Thoracic aorta (tissue), 2 donors: ENCODE measurements around the gene SLC50A1. TPM values are rescaled to one million over a fixed set of nuclear protein-coding genes. Genes with fewer than 3 reads are reported as not detected.

Source experiments
- ATAC-seq: fragments of 150-250 bp; one replicate; pipeline ENCODE4 v1.8.0; 2017; ENCODE audit warnings: low read depth; ENCODE audit not compliant: insufficient number of reproducible peaks, low FRiP score
- DNase-seq: peaks from one replicate; pipeline ENCODE4 v3.0.0-alpha.2; 2020; ENCODE audit warnings: low spot score
- H3K27ac ChIP-seq, 2 donors: fragments of 200-600 bp; sonication (generic); 1 replicate in 1 of 2; 2 replicates in 1 of 2; pipeline ENCODE4 v1.5.1; 2016; ENCODE audit warnings: mild to moderate bottlenecking in 2 of 2, moderate library complexity in 2 of 2
- H3K27me3 ChIP-seq: fragments of 200-600 bp; sonication (generic); replicated peaks from 2 replicates; pipeline ENCODE4 v1.6.0; 2016; ENCODE audit warnings: mild to moderate bottlenecking; ENCODE audit not compliant: insufficient read depth
- H3K36me3 ChIP-seq: fragments of 200-600 bp; sonication (generic); one replicate; pipeline ENCODE4 v1.5.1; 2016
- H3K4me1 ChIP-seq, 2 donors: fragments of 200-600 bp; sonication (generic); 1 replicate in 1 of 2; 2 replicates in 1 of 2; pipeline versions ENCODE4 v1.5.1 to v1.6.0; 2016; ENCODE audit warnings: low read depth in 2 of 2, mild to moderate bottlenecking in 1 of 2; ENCODE audit not compliant: control insufficient read depth in 1 of 2
- H3K4me3 ChIP-seq: fragments of 200-600 bp; sonication (generic); 2 replicates; pipeline ENCODE4 v1.5.1; 2016; ENCODE audit warnings: mild to moderate bottlenecking
- H3K9me3 ChIP-seq: fragments of 200-600 bp; sonication (generic); 2 replicates; pipeline ENCODE4 v1.5.1; 2016
- CTCF ChIP-seq: fragments of 200-600 bp; sonication (generic); IDR thresholded peaks from one replicate; pipeline ENCODE4 v1.5.1; 2019; ENCODE audit warnings: antibody characterized with exemption
- total RNA-seq, 2 donors: library from RNA; depleted of rRNA; stranded (reverse); fragments of >200 nt; gene quantifications; one replicate each; pipeline versions ENCODE4 v1.1.0 to v1.2.3, GENCODE V29; 2016

Gene SLC50A1
- total RNA-seq, 2 donors from 2014 or later, result 13.0 to 22.2 TPM

- no peak for TF ChIP-seq CTCF
- no peaks in the 10 kb centered on the region for H3K4me1 ChIP-seq
- no peak overlapping the region for H3K27ac ChIP-seq
- DNase-seq (no peak), ATAC-seq (no peak)
- no peaks in the 10 kb centered on the region for H3K27me3 ChIP-seq
- no peaks in the 10 kb centered on the region for H3K9me3 ChIP-seq
- H3K4me3 ChIP-seq, result no peak overlapping the region
- H3K36me3 ChIP-seq, result no peaks in the 10 kb centered on the region
Observed at GRCh38 chr1:155103325-155103724, 32.3 kb upstream of the SLC50A1 start.

- no peaks in the 10 kb centered on the region for H3K9me3 ChIP-seq
- DNase-seq (no peak), ATAC-seq (no peak)
- H3K4me1 ChIP-seq, result no peaks in the 10 kb centered on the region
- H3K27ac ChIP-seq, result no peak overlapping the region
- TF ChIP-seq CTCF, result no peak
- no peaks in the 10 kb centered on the region for H3K36me3 ChIP-seq
- H3K4me3 ChIP-seq, result no peak overlapping the region
- H3K27me3 ChIP-seq, result no peaks in the 10 kb centered on the region
Observed at GRCh38 chr1:155104605-155105534, 30.8 kb upstream of the SLC50A1 start.

- Histone ChIP-seq H3K27me3 (no peaks in the 10 kb centered on the region), H3K4me3 (no peak overlapping the region), H3K9me3 (no peaks in the 10 kb centered on the region), H3K36me3 (no peaks in the 10 kb centered on the region), H3K4me1 (no peaks in the 10 kb centered on the region), H3K27ac (no peak overlapping the region)
- ATAC-seq, result no peak
- no peak for DNase-seq
- no peak for TF ChIP-seq CTCF
Observed at GRCh38 chr1:155105604-155106011, 30.0 kb upstream of the SLC50A1 start.

GRCh38 chr1:155106862-155107261 lies 28.8 kb upstream of the SLC50A1 start:
- Histone ChIP-seq H3K27ac (no peak overlapping the region), H3K27me3 (no peaks in the 10 kb centered on the region), H3K4me1 (no peaks in the 10 kb centered on the region), H3K4me3 (no peak overlapping the region), H3K9me3 (no peaks in the 10 kb centered on the region), H3K36me3 (no peaks in the 10 kb centered on the region)
- DNase-seq, result no peak
- no peak for TF ChIP-seq CTCF
- no peak for ATAC-seq

- ATAC-seq (no peak), DNase-seq (no peak)
- no peak for TF ChIP-seq CTCF
- H3K27ac ChIP-seq, result no peak overlapping the region
- no peaks in the 10 kb centered on the region for H3K9me3 ChIP-seq
- H3K36me3 ChIP-seq, result no peaks in the 10 kb centered on the region
- H3K4me3 ChIP-seq, result no peak overlapping the region
- H3K4me1 ChIP-seq, result no peaks in the 10 kb centered on the region
- H3K27me3 ChIP-seq, result no peaks in the 10 kb centered on the region
Observed at GRCh38 chr1:155107309-155108264, 28.1 kb upstream of the SLC50A1 start.
